Fibroblast of the conjunctiva (primary cell): ENCODE measurements around the gene PKDCC.
"Not testable (repeated sequence)": the region's sequence is repeated elsewhere in the genome, so short reads cannot be mapped to it uniquely, and the experiment has no call there.

ENCODE experiments used
- DNase-seq: peaks from one replicate; pipeline ENCODE4 v3.0.0-alpha.2; 2010; ENCODE audit warnings: low read depth

Gene PKDCC

DNA sequence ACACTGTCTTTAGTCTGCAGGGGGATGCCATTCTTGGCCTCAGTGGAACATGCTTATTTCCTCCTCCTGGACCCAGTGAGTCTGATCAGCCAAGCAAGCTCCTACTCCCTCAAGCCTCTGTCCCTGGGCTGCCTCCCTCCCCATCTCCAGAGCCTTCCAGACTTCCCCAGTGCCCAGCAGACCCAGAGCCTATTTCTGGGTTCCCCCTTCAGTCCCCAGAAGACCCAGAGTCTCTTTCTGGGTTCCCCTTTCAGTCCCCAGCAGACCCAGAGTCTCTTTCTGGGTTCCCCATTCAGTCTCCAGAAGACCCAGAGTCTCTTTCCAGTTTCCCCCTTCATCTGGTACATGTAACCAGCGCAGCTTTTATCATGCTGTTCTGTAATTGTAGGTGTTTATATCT, 17.0 kb upstream of the PKDCC start:
- no peak for DNase-seq

DNA sequence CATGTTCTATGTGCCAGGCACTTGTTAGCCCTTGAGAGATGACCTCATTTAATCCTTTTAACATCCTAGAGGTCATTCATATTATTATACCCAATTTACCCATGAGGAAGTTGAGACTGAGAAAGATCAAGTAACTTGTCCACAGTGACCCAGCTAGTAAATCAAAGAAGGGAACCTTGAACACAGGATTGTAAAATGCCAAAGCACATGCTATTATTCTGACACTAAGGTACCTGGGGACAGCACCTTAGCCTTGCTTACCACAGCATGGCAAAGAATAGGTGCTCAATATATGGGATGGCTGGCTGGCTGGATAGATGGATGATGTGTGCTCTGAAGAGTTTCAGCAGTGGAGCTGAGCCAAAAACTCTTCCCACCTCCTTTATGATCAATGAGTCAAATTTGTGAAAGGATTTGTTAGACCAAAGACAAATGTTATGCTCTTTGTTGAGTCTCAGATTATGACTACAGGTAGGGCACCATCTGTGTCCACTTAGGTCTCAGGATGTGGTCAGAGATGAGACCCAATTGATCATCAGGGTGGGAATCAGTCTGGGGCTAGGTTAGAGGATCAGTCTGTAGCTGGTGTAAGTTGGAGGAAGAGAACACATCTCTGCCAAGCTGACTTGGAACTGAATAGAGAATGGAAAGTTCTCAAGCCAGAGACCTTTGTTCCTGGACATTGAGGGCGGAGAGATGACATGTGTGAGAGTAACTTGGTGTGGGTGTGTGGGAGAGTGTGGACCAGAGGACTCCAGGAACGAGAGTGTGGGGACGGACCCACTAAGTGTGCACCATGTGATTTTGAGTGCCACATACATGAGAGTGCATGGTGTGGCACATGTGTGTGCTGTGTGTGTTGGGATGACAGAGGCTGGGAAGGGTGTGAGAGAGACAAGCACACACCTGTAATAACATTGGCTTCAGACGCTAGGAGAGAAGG, 16.3 kb upstream of the PKDCC start:
- DNase-seq, result no peak

DNA sequence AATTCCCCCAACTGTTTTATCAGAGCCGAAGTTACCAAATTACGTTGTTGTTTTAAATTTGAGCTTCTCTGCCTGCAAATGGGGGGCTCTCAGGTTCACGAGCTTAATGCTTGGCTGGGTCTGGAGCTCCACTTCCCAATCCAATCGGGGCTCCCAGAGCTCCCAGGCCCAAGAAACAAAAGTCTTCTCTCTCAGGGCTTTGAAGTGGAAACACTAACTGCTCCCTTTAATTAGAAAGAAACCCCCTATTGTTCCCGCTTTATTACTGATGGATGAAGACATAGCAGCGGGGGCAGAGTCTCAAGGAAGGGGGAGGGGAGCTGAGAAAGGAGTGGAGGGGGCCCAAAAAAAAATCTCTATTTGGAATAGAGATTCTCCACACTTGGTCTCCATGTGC, 15.6 kb upstream of the PKDCC start:
- no peak for DNase-seq

DNA sequence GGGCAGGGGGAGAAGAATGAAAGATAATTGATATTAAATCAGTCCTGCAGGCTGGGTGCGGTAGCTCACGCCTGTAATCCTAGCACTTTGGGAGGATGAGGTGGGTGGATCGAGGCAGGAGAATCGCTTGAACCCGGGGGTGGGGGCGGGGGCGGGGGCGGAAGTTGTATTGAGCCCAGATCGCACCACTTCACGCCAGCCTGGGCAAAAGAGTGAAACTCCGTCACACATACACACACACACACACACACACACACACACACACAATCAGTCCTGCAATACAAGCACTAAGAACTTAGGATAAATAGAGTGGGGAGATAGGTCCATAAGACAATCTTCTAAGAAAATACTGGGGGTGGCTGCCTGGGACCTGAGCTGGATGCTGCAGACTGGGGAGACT, 15.1 kb upstream of the PKDCC start:
- no peak for DNase-seq

DNA sequence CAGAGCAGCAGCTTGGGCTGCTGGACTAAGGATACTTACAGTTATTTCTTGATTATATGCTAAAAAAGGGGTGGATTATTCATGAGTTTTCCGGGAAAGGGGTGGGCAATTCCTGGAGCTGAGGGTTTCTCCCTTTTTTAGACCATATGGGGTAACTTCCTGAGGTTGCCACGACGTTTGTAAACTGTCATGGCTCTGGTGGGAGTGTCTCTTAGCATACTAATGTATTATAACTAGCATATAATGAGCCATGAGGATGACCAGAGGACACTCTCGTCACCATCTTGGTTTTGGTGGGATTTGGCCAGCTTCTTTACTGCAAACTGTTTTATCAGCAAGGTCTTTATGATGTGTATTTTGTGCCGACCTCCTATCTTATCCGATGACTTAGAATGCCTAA, 13.7 kb upstream of the PKDCC start:
- DNase-seq, result not testable (repeated sequence)

DNA sequence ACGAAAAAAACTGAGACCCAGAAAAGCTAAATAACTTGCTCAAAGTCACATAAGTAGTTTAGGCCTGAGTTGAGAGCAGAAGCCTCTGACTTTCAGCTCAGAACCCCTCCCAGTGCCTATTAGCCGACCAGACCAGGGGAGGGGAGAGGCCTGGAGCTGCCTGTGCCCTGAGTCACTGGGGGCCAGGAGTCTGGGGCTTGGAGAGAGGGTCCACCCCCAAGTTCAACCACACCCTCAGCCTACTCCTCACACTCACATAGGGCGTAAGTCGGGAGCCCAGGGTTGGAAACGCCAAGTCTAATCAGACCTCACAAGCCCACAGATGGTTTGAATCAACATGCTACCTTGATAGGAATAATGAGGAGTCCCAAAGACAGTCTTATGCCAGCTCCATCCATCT, 12.6 kb upstream of the PKDCC start:
- no peak for DNase-seq

DNA sequence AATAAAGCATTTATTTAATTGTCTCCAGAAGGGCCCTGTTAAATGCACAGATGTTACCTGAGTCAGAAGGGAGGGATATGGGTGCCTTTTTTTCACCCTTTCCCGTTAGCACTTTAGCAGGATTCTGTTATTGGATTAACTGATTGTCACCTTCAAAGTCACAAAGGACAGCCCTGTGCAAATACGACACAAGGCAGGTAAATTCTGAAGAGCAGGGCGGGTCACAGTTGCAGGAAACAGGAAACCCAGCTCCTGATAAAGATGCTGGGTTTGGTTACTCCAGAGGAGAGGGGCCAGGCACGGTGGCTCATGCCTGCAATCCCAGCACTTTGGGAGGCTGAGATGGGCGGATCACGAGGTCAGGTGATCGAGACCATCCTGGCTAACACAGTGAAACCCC, 11.4 kb upstream of the PKDCC start:
- no peak for DNase-seq

DNA sequence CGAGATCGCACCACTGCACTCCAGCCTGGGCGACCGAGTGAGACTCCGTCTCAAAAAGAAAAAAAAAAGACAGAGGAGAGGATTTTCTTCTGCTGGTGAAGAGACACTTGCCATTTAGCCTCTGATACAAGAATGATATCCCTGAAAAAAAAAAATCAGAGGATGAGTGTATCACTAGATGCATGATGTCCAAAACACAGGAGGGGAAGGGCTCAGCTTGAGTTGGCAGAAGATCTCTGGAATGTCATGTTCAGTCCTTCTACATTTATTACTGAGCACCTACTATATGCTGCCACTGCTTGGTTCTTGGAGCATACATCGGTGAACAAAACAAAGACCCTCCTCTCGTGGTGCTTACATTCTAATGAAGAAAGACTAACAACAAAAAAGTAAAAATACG, 10.9 kb upstream of the PKDCC start:
- no peak for DNase-seq

DNA sequence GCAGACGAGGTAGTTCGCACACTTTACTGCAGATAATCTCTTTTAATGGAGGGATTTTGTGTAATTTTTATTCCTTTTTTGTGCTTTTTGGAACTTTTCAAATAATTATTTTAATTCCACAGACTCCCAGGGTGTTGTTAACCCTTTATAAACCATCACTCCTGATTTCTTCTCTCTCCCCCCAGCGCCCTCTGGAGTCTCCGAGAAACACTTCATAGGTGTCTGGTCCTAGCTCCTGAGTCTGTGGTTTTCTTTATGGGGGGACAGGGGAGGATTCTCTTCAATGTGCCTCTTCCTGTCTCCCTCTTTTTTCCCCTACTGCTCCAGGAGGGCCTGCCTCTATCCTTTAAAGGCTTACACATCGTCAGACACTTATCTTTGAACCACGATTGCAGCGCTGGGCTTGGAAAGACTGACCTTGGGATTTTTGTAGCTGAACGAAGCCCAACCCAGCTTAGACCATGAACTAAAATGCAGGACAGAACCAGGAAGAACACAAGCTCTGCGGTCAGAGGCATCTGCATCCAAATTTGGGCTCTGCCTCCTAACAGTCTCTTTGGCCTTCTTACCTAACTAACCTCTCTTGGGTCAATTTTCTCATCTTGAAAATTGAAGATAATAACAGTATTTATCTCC, 7.1 kb upstream of the PKDCC start:
- DNase-seq, result no peak

DNA sequence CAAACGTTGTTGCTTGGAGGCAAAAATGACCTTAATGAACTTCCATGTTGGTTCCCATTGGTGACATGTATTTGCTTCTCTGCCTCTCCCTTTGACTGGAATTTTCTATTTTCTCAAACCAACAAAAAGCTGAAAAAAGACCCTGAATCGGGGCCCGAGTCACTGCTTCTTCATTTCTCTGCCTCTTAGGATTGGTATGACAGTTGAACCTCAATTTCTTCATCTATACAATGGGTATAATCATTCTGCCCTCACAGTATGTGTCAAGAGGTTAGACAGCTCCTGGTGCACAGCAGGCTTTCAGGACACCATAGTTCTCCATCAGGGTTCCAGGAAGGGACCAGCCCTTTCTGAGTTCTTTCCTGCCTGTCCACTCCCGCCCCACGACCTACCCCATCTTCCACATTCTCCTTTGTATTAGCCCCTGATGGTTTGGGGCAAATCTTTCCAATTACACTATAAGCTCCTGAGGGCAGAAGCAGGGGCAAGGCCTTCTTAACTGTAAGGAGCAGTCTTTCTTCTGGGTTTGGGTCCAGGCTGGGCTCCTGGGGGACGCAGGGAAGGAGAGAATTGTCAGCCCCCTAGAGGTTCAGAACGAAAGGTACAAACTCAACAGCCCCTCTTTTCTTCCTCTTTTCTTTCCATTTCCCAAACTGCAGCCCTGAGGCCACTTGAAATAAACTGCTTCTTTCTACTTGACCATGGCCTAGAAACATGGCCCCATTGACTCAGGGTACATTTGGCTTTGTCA, 6.3 kb upstream of the PKDCC start:
- DNase-seq, result no peak

DNA sequence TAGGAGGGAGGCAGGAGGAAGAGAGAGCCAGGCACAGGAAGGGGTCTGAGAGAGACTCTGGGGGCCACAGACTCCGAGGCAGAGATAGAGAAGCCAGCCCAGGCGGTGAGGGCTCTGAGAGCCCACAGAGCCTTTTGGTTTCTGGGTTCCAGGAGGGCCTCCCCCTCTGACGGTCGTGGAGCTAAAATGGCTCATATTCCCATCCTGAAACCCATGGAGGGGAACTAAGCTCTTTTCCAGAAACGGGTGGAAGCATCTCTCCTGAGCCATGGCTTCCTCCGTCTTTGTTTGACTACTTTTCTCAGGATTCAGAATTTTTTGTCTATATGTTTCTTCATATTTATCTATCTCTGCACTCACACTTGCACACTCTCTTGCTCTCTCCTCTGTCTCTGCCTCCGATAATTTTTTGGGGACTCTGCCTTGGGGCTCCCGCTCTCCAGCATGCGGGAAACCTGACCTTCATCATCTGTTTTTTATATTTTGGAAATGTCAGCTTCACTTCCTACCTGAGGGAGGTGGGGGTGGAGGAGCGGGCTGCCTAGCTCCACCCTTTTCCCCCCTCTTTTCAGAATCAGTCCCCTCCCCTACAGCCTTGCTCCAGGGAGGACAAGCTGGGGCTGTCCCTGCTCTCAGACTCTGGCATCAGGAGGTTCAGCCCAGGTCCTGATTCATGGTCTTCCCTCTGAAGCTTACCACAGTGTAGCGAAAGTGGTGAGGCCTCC, 5.0 kb upstream of the PKDCC start:
- DNase-seq, result no peak

DNA sequence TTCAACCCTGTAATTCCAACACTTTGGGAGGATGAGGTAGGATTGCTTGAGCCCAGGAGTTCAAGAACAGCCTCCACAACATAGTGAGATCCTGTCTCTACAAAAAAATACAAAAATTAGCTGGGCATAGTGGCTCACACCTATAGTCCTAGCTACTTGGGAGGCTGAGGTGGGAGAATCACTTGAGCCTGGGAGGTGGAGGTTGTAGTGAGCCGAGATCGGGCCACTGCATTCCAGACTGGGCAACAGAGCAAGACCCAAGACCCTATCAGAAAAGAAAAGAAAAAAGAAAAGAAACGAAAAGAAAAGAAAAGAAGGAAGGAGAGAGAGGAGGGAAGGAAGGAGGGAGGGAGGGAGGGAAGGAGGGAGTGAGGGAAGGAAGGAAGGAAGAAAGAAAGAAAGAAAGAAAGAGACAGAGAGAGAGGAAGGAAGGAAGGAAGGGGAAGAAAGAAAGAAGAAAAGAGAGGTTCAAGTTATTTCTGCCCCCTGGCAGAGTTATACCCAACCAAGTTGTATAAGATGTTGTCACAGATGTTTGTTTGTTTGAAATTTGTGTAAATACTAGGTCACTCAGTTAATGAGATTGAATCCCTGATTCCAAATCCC, 3.9 kb upstream of the PKDCC start:
- no peak for DNase-seq

DNA sequence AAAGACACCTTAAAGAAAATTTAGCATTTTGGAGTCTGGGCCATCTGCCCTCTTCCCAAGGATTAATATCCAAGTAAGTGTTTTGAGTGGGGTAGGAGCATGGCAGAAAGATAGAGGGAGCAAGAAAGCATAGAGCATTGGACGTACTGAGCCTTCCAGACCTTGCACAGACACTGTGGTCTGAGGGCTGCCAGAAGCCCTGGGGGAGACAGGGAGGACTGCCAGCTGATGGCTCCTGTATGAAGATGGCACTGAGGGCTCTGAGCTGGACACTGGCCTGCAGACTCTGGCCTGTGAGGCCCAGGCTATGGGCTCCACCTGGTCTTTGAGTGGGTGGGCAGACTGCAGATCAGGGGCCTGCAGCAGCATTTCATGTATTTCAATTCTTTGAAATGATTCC, 2.9 kb upstream of the PKDCC start:
- DNase-seq, result no peak

DNA sequence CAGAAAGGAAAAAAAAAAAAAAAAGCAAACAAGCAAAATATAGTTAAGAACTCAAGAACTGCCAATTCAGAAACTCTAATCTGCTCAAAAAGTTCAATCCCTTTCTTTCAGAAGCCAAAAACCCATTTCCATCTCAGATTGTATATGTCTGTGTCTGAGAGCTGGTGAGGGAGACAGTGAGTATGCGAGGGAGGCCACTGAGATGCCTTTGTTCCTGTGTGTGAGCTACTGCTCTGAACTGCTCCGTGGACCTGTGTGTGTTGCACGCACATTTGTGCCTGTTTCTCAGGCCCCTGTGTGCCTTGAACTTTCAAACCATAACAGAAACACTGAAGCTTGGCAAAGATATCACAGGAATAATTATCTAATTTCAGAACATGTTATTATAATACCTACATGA, 2.5 kb upstream of the PKDCC start:
- DNase-seq, result no peak

DNA sequence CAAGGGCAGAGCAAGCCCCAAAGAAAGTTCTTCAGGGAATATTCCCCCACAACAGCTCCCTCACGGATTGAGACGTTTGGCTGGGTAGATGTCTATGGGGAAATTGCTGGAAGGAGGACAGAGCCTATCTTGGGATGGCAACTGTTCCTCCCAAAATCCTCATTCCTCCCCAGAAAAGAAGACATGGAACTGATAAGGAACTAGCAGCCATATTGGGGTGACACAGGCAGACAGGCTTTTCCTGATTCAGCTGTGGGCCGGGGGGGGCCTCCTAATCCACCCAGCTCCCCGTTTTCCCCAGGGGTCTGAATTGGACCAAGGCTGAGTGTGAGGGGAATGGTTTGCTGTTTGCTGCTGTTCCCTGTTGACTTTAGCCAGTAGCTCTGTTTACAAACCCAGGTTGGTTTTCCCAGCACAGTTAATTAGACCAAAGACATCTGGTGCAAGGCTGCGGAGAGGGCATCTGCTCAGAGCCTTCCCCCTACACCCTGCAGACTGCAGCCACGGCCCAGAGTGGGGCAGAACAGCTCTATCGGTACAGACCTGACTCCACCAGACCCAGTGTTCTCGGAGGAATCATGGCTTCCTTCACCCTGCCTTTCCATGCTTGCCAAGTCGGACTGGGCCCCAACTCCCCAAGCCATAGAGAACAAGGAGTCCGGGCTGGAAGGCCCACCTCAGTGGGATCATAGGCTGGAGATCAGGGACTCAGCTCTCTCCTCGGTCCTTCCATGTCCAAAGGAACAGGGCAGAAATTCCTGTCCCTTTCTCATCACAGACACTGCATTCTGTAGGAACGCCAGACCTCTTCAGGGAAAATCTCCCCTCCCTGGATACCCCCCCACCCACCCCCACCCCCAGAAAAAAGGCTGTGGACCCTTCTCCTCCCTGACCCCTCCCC, 1.7 kb upstream of the PKDCC start:
- no peak for DNase-seq

DNA sequence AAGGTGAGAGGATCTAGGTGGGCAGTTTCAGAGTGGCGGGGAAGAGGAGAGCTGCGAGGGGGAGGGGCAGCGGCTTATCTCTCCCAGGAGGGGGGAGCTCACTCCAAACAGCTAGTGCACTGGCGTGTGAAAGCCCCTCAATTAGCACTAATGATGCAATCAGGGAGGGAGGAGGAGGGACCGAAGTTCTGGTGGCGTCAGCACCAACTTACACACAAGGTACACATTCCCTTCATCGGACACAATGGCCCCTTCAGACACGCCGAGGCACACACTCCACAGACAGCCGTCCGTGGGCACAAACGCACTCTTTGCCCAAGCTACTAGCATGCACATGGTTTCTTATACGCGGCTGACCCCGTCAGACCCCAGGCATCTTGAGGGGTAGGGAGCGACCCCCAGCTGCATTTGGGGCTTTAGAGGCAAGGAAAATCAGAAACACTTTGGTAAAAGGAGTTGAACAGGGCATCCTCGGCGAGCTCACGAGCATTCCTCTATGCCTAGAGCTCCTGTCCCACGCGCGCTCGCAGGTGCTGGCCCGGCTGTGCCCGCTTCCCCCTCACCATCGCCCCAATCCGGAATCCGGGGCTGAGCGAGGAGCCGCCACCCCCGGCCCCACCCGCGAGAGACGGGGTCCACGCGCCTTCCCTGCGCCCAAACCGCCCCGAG, 868 bp upstream of the PKDCC start:
- no peak for DNase-seq

DNA sequence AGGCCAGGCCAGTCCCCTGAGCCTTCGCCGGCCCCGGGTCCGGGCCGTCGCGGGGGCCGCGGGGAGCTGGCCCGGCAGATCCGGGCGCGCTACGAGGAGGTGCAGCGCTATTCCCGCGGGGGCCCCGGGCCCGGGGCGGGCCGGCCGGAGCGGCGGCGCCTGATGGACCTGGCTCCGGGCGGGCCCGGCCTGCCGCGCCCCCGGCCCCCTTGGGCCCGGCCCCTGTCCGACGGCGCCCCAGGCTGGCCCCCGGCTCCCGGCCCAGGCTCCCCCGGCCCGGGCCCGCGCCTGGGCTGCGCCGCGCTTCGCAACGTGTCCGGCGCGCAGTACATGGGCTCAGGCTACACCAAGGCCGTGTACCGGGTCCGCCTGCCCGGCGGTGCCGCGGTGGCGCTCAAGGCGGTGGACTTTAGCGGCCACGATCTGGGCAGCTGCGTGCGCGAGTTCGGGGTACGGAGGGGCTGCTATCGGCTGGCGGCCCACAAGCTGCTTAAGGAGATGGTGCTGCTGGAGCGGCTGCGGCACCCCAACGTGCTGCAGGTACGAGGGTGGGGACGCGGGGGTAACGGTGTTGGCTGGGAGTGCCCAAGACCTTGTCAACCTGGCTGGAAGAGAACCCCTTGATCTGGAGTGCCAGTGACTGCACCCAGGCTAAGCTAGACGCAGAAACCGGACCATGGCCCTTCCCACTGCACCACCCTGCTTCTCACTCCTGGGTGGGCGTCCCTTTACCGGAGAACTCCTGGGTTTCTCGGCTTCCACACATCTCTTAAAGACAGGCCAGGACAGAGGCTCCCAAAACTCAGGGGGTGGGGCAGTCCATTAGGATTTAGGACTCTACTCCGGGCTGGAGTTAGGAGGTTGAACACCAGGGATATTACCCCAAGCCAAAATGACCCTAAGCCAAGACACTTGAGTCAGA, 739 bp downstream of the PKDCC start:
- DNase-seq, result no peak

DNA sequence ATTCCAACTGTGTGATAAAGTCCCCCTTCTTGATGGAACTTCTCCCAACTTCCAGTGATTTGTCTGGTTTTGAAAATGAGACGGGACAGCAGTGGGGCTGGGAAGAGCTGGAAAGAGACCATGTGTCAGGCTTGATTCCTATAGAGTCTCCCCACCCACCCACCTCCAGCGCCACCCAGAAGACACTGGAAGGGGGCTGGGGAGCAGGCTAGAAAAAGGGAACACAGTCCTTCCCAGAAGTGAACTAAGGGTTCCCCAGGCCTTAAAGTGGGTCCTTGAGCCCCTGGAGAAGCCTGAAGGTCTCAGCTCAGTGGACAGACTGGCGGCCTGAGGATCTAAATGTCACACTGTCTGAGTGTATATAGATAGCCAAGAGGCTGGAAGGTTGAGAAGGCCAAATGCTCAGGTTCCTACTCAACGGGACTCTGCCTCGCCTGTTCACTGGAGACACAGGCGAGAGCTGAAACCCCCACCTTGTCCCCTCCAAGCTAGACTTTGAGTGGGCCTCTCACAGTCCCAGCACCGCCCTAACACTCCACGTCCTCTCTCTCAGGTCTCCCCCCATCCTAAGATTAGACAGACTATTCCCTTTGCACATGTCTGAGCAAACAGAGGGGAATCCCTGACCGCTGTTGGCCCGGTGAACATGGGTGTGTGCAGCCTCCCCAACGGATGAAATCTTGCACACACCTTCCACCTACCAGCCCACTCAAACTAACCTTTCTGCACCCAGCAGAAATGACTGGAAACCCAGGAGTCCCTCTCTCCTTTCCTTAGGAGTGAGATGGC, 1.6 kb downstream of the PKDCC start:
- DNase-seq, result no peak
